ENCODE data around the gene MACROD2.
"Not testable (repeated sequence)": the region's sequence is repeated elsewhere in the genome, so short reads cannot be mapped to it uniquely, and the experiment has no call there.

Gene MACROD2

GRCh38 chr20:14981486-14981885 is 986.2 kb downstream of the MACROD2 start:
- DNase-seq = not testable (repeated sequence)

GRCh38 chr20:14982324-14982723 is 987.0 kb downstream of the MACROD2 start:
- not testable (repeated sequence) for DNase-seq

- no peak for DNase-seq
These were observed 989.0 kb downstream of the MACROD2 start for GRCh38 chr20:14984305-14984704.

- no peak for DNase-seq
These were observed 989.7 kb downstream of the MACROD2 start for GRCh38 chr20:14984768-14985622.

GRCh38 chr20:14986026-14986655 is 990.8 kb downstream of the MACROD2 start:
- no peak for DNase-seq

- DNase-seq = no peak
These were observed 991.3 kb downstream of the MACROD2 start for GRCh38 chr20:14986656-14987055.

GRCh38 chr20:14989535-14990290 is 994.4 kb downstream of the MACROD2 start:
- no peak for DNase-seq

GRCh38 chr20:14991023-14991422 is 995.7 kb downstream of the MACROD2 start:
- DNase-seq = no peak

- DNase-seq = no peak
These were observed 996.8 kb downstream of the MACROD2 start for GRCh38 chr20:14992153-14992552.

- no peak for DNase-seq
These were observed 997.6 kb downstream of the MACROD2 start for GRCh38 chr20:14992961-14993360.

- DNase-seq = no peak
These were observed 1001.8 kb downstream of the MACROD2 start for GRCh38 chr20:14996883-14997672.

- no peak for DNase-seq
These were observed 1002.5 kb downstream of the MACROD2 start for GRCh38 chr20:14997791-14998190.

- no peak for DNase-seq
These were observed 1010.1 kb downstream of the MACROD2 start for GRCh38 chr20:15005300-15005986.

- no peak for DNase-seq
These were observed 1016.3 kb downstream of the MACROD2 start for GRCh38 chr20:15011631-15012030.

- no peak for DNase-seq
These were observed 1017.2 kb downstream of the MACROD2 start for GRCh38 chr20:15012566-15012965.

- DNase-seq = not testable (repeated sequence)
These were observed 1021.6 kb downstream of the MACROD2 start for GRCh38 chr20:15016875-15017274.

- no peak for DNase-seq
These were observed 1023.6 kb downstream of the MACROD2 start for GRCh38 chr20:15018966-15019365.

- no peak for DNase-seq
These were observed 1025.5 kb downstream of the MACROD2 start for GRCh38 chr20:15020845-15021244.

GRCh38 chr20:15022921-15023320 is 1027.6 kb downstream of the MACROD2 start:
- no peak for DNase-seq

GRCh38 chr20:15026759-15027158 is 1031.4 kb downstream of the MACROD2 start:
- no peak for DNase-seq

GRCh38 chr20:15030826-15031225 is 1035.5 kb downstream of the MACROD2 start:
- no peak for DNase-seq

All from activated naive CD4-positive, alpha-beta T cell (primary cell).